Measurements from ENCODE around the gene LGALS4. TPM values are rescaled to one million over a fixed set of nuclear protein-coding genes. Genes with fewer than 3 reads are reported as not detected.
"Not testable (repeated sequence)": the region's sequence is repeated elsewhere in the genome, so short reads cannot be mapped to it uniquely, and the experiment has no call there.

The LGALS4 gene
- polyA plus RNA-seq, 10 donors = 0.45 to 2.7 (median 0.90) TPM

DNA sequence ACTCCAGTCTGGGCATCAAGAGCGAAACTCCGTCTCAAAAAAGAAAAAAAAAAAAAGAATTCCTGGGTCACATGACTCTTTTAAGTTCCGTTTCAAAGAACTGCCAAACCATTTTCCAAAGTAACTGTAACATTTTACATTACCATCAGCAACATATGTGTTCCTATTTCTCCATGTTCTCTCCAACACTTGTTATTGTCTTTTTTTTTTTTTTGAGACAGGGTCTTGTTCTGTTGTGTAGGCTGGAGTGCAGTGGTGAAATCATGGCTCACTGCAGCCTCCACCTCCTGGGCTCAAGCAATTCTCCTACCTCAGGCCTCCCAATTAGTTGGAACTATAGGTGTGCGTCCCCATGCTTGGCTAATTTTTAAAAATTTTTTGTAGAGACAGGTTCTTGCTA, 17.2 kb downstream of the LGALS4 start:
- DNase-seq = no peak

DNA sequence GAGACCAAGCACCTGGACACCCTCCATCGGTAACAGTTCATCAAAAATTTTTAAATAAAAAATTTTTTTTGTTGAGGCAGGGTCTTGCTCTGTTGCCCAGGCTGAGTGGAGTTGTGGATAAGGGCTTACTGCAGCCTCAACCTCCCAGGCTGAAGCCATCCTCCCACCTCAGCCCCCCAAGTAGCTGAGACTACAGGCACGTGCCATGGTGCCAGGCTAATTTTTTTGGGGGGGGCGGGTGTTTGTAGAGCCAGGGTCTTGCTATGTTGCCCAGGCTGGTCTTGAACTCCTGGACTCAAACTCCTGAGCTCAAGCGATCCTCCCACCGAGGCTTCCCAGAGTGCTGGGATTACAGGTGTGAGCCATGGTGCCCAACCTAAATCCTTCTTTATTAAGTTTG, 19.1 kb downstream of the LGALS4 start:
- DNase-seq = no peak

GRCh38 chr19:38793177-38793576, 19.6 kb downstream of the LGALS4 start:
- DNase-seq = peak in 1 of 3 donors; percentile 20

DNA sequence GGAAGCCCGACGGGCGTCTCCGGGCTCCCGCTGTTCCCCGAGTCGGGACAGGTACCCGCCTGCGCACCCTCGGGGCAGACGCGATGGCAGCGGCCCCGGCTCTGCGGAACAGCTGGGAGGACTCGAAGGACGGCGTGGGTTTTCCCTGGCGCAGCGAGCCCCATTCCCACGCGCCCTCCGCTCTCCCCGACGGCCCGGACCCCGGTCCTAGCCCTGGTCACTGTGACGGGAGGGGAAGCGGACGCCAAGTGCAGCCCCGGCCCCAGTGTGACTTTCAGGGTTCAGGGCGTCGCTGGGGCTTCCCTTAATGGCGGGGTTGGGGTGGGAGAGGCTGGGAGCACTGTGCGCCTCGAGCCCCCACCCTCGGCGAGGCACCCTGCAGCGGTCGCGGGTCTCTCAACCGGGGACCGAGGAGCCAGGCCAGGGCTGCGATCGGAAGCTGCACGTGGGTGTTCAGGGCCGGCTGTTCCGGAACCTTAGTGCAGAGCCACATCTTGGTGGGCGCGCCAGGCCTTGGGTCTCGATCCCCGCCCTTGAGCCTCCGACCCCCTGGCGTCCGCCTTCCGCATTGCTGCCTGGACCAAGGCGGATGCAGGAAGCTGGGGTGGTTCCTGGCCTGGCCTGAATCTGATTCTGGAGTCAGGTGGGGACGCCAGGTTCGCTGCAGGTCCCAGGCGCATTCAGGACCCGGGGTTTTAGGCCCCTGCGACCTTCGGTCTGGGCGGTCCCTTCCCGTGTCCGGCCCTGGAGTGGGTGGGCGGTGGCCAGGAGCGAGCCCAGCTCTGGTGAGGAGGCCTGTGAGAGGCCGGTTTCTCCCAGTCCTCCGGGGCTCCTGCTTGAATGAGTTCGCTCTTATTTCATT, 20.3 kb downstream of the LGALS4 start:
- DNase-seq = peak in 1 of 3 donors; percentile 32

GRCh38 chr19:38791451-38792064, 21.2 kb downstream of the LGALS4 start:
- not testable (repeated sequence) for DNase-seq

DNA sequence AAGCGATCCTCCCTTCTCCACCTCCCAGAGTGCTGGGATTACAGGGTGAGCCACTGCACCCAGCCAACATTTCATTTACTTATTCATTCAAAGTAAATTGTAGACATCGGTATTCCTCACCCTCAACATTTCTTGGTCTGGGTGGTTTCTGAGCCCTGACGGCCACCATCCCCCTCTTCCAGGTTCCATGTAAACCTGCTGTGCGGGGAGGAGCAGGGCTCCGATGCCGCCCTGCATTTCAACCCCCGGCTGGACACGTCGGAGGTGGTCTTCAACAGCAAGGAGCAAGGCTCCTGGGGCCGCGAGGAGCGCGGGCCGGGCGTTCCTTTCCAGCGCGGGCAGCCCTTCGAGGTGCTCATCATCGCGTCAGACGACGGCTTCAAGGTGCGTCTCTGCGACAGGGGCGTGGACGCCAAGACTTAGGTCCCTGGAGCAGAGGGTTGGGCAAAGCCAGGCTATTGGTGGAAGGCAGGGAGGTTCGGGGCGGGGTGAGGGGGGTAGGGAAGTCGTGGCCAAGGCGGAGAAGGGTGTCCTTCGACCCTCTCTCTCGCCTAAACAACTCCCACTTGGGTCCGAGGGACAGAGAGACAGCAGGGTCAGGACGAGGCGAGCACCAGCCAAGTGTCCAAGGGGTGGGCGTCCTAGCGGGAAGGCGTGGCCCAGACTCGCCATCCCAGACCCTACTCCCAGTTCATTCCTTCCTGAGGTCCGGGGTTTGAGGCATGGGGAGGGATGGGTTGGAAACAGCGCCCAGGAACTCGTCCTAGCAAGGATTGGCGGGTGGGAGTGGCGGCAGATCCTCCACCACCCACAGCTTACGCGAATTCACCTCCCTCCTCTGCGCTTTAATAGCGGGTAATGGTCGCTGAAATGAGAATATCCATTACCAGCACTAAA, 22.0 kb downstream of the LGALS4 start:
- DNase-seq = not testable (repeated sequence)

DNA sequence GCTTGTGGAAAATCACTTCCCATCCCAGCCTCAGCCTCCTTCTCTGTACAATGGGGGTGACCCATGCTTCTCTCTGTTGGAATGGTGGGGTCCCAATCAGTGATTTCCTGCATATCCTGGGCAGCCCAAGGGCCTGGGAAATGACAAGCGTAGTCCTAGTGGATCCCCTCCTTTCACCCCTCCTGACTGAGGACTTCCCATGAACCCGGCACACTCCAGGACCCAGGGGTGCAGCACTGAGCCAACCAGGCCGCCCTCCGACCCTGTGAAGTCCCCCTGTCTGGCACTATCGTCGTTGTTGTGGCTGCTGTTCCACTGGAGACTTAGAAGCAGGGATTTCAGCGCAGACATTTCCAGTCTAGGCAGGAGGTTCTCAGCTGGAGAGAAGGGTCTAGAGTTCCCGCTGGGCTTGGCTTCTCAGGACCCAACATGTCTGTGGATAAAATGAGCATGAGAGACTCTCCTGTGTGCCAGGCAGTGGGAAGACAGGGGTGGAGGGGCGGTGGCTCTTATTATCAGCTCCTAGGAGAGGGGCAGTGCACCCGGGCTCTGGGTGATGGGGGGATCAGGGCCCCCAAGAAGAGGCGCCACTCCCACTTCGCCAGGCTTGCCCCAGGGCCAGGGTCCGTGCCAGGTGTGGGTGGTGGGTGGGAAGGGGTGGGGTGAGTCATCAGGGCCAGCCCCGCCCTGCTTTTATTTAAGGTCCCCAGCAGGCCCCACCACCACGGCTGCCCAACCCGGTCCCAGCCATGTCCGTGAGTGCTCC, 24.1 kb downstream of the LGALS4 start, which contains the start of gene LGALS7B:
Gene LGALS7B (plus strand): TSS at position 723 of the 766 bp plus-strand sequence. CDS start 27 bp downstream, at position 750.
- no peak for DNase-seq

- DNase-seq = no peak
These were observed 26.0 kb downstream of the LGALS4 start for GRCh38 chr19:38786572-38787265.

DNA sequence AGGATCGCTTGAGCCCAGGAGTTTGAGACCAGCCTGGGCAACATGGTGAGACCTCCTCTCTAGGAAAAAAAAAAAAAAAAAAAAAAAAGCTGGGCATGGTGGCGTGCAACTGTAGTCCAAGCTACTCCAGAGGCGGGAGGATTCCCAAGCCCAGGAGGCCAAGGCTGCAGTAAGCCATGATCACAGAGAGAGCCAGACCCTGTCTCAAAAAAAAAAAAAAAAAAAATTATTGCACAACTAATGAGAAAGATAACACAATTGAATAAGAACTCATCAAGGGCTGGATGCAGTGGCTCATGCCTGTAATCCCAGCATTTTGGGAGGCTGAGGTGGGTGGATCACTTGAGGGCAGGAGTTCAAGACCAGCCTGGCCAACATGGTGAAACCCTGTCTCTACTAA, 26.7 kb downstream of the LGALS4 start:
- DNase-seq = not testable (repeated sequence)

DNA sequence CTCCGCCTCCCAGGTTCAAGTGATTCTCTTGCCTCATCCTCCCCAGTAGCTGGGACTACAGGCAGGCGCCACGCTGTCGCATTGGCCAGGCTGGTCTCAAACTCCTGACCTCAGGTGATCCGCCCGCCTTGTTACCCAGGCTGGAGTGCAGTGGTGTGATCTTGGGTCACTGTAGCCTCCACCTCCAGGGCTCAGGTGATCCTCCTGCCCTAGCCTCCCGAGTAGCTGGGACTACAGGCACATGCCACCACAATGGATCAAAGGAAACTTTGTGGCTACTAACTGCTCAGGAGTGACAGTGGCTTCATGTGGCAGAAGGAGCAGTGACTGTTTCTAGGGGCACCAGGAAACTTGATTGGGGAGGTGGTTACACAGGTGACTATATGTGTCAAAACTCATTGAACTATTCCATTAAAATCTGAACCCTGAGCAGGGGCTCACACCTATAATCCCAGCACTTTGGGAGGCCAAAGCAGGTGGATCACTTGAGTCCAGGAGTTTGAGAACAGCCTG, 27.5 kb downstream of the LGALS4 start:
- DNase-seq = no peak

DNA sequence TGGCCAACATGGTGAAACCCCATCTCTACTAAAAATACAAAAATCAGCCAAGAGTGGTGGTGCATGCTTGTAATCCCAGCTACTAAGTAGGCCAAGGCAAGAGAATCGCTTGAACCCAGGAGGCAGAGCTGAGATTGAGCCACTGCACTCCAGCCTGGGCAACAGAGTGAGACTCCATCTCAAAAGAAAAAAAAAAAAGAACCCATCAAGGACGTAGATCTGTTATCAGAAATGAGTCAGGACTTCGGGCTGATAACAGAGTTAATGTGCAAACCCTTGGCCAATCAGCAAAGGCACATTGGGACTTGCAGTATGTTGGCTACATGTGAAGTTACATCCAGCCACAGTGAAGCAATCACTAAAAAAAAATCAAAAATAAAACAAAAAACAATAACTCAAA, 28.5 kb downstream of the LGALS4 start:
- DNase-seq = no peak

- not testable (repeated sequence) for DNase-seq
These were observed 30.5 kb downstream of the LGALS4 start for GRCh38 chr19:38782212-38782611.

- DNase-seq = no peak
These were observed 31.7 kb downstream of the LGALS4 start for GRCh38 chr19:38781058-38781457.

- DNase-seq = no peak
These were observed 32.3 kb downstream of the LGALS4 start for GRCh38 chr19:38780443-38780842.

- no peak for DNase-seq
These were observed 34.0 kb downstream of the LGALS4 start for GRCh38 chr19:38778733-38779132.

DNA sequence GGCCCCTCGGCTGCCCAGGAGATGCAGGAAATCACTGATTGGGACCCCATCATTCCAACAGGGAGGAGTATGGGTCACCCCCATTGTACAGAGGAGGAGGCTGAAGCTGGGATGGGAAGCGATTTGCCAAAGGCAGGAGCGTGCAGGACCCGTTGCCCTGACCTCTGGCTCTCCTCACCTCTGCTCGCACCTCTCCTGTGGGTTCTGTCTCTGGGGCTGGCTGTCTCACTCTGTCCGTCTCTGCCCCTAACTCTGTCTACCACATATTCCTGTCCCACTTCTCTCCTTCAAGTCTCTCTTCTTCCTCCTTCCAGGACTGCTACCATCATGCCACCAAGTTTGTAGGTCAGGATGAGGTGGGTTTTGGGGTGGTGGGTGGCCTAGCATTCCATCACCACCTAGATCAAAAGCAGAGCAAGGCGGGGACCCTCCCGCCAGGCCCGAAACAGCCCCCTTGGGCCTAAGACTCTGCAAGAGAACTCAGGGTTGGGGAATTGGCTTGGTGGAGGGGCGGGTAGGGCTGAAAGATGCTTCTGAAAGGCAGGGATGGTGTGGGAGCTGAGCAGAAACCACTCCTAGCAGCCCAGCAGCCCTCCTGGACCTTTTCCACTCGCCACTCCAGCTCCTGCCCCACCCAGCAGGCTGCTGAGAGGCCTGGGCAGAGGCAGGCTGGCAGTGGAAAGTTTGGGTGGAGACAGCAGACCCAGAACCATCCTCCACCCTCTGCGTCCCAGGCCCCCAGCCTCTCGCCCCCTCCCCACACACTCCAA, 38.4 kb downstream of the LGALS4 start:
- no peak for DNase-seq

DNA sequence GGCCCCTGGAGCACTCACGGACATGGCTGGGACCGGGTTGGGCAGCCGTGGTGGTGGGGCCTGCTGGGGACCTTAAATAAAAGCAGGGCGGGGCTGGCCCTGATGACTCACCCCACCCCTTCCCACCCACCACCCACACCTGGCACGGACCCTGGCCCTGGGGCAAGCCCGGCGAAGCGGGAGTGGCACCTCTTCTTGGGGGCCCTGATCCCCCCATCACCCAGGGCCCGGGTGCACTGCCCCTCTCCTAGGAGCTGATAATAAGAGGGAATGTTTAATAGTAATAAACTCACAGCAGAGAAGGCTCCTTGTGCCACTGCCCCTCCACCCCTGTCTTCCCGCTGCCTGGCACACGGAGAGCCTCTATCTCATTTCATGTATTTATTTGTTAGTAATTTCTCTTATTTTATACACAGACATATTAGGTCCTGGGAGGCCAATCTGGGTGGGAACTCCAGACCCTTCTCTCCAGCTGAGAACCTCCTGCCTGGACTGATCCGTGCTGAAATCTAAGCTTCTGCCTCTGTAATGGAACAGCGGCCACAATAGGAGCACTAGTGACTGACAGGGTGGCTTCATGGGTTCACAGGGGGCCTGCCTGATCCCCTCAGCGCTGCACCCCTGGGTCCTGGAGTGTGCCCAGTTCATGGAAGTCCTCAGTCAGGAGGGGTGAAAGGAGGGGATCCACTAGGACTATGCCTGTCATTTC, 39.1 kb downstream of the LGALS4 start, which contains the start of gene LGALS7:
Gene LGALS7 (minus strand): TSS at position 49 of the 709 bp plus-strand sequence. CDS start 25 bp downstream, at position 24.
- DNase-seq = no peak

GRCh38 chr19:38771569-38771968, 41.2 kb downstream of the LGALS4 start:
- not testable (repeated sequence) for DNase-seq

DNA sequence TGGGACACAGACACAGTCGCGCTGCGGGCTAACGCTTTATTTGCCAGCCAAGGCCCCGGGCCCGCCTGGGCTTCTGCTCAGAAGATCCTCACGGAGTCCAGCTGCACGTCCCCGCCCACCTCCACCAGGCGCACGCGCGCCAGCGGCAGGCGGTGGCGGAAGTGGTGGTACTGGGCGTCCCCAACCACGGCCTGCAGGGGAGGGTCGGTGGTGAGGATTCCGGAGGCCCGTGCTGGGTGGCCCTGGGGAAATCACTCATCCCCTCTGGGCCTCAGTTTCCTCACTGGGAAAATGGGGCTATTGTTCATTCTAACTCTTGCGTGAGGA, 41.8 kb downstream of the LGALS4 start:
- DNase-seq = not testable (repeated sequence)
